Tibial nerve (tissue), 3 donors: ENCODE results near the gene EPG5.

Source experiments
- CTCF ChIP-seq, 5 experiments: fragments of 200-600 bp in 3 of 5; fragments of 450-650 bp in 2 of 5; sonication (generic) in 3 of 5; IDR thresholded peaks; one replicate each; pipeline ENCODE4 v1.5.1; 2016 to 2019; ENCODE audit warnings: antibody characterized with exemption in 5 of 5, mild to moderate bottlenecking in 3 of 5, moderate library complexity in 2 of 5
- POLR2A ChIP-seq, 2 donors: fragments of 450-650 bp; IDR thresholded peaks; one replicate each; pipeline ENCODE4 v1.6.1; 2017; ENCODE audit warnings: antibody characterized with exemption in 2 of 2, mild to moderate bottlenecking in 2 of 2, moderate library complexity in 2 of 2

DNA sequence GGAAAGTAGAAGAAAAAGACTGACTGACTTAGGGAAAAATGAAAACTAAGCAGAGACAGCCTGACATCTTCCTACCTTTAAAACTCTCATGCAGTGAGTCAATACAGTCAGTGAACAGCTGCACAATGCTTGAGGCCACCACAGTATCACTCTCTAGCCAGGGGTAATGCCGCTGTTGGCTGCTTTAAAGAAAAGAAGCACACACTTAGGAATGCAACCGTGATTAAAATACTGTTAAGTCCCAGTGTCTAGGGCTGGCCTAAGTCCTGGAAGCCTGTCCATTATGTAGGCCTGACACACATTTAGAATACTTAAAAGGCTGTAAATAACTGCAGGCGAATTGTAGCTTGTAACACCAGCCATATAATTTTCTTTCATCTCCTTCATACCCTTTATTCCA is 91.0 kb downstream of the EPG5 start:
- TF ChIP-seq CTCF (IDR thresholded peaks at IDR 0.05) = no peak
- no peak for TF ChIP-seq POLR2A (IDR thresholded peaks at IDR 0.05)
